ENCODE measurements around the gene KIF22.
"Not testable (repeated sequence)": the region's sequence is repeated elsewhere in the genome, so short reads cannot be mapped to it uniquely, and the experiment has no call there.

Gene KIF22

DNA sequence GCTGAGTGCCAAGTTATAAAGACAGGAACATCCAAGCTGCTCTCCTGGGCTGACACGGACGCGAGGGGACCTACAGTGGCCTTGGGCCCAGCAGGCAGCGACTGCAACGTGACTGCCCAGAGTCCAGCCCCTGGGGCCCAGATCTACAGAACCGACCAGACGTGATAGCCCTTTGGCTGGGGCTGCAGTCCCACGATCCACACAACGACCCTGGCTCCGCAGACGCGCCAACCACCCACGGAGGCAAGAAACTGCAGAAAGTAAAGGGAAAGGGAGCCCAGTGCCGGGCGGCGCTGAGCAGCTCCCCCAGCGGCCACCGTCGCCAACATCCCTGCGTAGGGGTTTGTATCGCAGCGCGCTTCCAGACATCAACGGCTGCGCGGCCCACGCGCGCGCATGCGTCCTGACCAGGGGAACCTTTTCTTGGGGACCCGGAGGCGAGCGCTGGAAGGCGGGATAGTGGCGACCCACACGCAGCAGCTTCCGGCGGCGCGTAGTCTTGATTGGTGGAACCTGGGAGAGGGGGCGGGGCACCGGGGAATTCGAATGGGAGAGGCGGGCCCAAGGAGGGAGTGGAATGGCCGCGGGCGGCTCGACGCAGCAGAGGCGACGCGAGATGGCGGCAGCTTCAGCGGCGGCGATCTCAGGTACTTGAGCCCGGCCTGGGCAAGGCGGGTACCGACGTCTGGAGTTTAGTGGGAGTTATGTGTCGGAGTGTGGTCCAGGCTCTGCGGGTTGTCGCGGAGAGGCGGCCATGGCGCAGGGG lies at the start of gene KIF22:
KIF22 (plus strand) TSS at position 569 of the 766 bp plus-strand sequence; CDS start at position 578, 9 bp downstream.
- DNase-seq (ENCODE audit: low spot score), result peak; percentile 100

DNA sequence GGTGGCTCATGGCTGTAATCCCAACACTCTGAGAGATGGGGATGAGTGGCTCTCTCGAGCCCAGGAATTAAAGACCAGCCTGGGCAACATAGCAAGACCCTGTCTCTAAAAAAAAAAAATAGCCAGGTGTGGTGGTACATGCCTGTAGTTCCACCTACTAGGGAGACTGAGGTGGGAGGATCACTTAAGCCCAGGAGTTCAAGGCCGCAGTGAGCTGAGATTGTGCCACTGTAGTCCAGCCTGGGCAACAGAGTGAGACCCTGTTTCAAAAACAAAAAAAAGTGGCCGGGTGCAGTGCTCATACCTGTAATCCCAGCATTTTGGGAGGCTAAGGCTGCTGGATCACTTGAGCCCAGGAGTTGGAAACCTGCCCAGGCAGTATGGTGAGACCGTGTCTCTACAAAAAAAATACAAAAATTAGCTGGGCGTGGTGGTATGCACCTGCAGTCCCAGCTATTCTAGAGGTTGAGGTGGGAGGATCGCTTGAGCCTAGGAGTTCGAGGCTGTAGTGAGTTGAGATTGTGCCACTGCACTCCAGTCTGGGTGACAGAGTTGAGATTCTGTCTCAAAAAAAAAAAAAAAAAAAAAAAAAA lies 47.8 kb upstream of the KIF22 start:
- DNase-seq (ENCODE audit: low spot score), result no peak

DNA sequence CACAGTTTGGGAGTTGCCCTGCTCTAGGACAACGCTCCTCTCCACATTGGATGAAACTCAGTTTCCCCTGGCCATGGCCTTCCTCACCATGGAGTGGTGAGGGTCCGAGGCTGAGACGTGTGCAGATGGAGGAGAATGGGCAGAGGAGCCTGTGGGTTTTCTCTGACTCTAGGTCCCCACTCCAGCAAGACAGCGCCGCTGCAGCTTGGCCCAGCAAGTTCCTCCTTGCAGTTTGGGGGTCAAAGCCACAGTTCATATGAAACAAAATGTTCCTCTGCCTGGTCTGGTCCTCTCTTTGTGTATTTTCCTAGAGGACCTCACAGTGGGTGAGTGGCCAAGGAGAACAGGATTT lies 47.1 kb upstream of the KIF22 start:
- DNase-seq (ENCODE audit: low spot score), result no peak

DNA sequence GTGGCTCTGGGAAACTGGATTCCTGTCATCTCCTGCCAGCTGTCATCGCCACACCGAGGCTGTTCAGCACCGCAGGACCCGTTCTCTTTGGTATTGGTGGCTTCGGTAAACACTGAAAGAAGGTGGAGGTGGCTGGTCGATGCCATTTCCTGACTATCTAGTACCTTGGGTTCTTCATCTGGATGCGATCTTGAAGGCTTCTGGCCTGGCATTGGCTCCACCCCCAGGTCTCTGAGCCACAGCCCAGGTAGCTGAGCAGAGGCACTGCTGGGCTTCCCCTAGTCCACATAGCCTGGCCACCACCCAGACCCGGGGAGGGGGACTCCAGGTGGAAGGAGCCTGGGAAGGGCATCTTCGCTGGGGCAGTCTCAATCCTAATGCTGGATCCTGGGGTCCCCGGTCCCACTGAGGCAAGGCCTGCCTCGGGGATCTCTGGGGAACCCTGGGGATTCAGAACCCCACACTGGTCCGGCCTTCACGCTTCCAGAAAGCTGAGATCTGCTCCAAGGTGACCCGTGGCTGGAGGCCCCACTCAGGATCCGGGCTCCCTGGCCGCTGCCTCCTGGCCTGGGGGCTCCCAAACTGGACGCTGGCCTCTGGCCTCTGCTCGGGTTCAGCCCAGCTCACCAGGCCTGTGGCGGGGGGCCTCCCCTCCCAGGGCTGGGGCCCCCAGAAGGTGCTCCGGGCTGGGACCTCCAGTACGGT lies 46.6 kb upstream of the KIF22 start:
- no peak for DNase-seq (ENCODE audit: low spot score)

DNA sequence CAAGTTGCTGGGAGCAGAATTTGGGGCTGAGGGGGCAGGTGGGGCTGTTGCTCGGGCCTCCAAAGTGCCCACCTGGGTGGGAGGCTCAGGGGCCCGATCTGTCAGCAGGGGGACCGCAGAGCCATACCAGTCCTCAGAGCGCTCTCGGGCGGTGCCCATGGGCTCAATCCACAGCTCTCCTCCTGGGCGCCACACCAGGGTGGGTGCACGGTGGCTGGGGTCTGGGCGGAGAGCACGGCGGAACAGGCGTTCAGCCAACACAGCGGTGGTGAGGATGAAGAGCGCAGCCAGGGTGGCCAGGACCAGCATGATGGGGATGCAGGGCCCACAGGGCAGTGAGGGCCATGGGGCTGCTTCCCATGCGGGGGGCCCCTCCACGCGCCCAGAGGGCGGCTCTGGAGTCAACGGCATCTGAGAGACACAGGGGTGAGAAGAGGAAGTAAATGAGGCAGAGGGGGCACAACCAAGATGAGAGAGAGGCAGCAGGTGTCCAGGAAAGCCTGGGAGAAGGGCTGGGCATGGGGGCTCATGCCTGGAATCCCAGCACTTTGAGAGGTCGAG lies 45.9 kb upstream of the KIF22 start:
- no peak for DNase-seq (ENCODE audit: low spot score)

GRCh38 chr16:29745121-29745852 lies 45.3 kb upstream of the KIF22 start:
- DNase-seq (ENCODE audit: low spot score), result no peak

GRCh38 chr16:29745853-29746345 lies 44.7 kb upstream of the KIF22 start, which contains the start of gene C16orf54:
Gene C16orf54 (minus strand): TSS chr16:29745990. CDS start chr16:29744951, 1,039 bp downstream.
- DNase-seq (ENCODE audit: low spot score), result no peak

DNA sequence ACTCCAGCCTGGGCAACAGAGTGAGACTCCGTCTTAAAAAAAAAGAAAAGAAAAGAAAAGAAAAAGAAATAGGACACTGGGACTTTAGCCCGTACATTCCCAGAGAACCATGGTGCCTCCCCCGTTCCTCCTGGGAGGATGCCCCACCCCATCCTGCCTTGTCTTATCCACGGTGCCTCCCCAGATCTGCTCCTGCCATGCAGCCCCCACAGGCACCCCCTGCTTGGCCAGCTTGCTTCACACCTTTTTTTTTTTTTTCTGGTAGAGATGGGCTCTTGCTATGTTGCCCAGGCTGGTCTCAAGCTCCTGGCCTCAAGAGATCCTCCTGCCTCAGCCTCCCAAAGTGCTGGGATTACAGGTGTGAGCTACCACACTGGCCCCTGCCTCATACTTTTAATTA lies 44.0 kb upstream of the KIF22 start:
- DNase-seq (ENCODE audit: low spot score), result not testable (repeated sequence)

DNA sequence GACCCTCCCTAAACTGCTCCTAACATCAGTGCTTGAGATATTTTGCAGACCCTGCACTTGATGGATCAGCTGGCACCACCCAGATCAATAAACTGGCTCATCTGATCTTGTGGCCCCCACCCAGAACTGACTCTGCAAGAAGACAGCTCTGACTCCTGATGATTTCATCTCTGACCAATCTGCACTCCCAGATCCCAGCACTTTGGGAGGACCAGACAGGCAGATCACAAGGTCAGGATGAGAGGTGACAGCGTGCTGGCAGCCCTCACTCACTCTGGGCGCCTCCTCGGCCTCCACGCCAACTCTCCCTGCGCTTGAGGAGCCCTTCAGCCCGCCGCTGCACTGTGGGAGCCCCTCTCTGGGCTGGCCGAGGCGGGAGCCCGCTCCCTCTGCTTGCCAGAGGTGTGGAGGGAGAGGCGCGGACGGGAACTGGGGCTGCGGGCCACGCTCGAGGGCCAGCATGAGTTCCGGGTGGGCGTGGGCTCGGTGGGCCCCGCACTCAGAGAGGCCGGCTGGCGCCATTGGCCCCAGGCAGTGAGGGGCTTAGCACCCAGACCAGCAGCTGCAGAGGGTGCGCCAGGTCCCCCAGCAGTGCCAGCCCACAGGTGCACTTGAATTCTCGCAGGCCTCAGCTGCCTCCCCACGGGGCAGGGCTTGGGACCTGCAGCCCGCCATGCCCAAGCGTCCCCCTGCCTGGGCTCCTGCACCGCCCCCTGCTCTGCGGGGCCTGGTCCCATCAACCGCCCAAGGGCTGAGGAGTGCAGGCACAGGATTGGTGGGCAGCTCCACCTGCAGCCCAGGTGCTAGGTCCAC lies 42.4 kb upstream of the KIF22 start:
- no peak for DNase-seq (ENCODE audit: low spot score)

GRCh38 chr16:29748760-29749149 lies 41.8 kb upstream of the KIF22 start:
- DNase-seq (ENCODE audit: low spot score), result not testable (repeated sequence)

- DNase-seq (ENCODE audit: low spot score), result no peak
Observed at GRCh38 chr16:29753516-29753915, 37.0 kb upstream of the KIF22 start.

DNA sequence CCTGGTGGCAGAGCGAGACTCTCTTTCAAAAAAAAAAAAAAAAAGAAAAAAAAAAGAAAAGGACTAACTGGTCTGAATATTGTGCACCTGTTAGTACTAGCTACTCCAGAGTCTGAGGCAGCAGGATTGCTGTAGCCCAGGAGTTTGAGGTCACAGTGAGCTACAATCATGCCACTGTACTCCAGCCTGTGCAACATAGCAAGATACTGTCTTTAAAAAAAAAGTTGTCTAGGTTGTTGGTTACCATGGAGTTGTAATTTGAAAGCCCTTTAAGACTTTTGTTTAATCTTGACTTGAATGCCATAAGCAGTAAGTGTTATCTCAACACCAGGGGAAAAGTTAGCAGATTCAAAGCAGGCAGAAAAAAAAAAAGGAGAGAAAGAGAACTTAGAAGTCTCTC lies 33.9 kb upstream of the KIF22 start:
- DNase-seq (ENCODE audit: low spot score), result no peak

DNA sequence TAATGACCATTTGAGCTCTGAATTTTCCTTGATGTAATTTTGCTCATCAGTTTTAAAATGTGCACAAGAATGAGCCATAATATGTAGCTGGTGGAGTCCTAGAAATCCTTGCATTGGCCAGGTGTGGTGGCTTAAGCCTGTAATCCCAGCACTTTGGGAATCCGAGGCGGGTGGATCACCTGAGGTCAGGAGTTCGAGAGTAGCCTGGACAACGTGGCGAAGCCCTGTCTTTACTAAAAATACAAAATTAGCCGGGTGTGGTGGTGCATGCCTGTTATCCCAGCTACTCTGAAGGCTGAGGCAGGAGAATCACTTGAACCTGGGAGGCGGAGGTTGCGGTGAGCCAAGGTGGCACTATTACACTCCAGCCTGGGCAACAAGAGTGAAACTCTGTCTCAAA lies 33.5 kb upstream of the KIF22 start:
- not testable (repeated sequence) for DNase-seq (ENCODE audit: low spot score)

- no peak for DNase-seq (ENCODE audit: low spot score)
Observed at GRCh38 chr16:29757950-29758466, 32.5 kb upstream of the KIF22 start.

DNA sequence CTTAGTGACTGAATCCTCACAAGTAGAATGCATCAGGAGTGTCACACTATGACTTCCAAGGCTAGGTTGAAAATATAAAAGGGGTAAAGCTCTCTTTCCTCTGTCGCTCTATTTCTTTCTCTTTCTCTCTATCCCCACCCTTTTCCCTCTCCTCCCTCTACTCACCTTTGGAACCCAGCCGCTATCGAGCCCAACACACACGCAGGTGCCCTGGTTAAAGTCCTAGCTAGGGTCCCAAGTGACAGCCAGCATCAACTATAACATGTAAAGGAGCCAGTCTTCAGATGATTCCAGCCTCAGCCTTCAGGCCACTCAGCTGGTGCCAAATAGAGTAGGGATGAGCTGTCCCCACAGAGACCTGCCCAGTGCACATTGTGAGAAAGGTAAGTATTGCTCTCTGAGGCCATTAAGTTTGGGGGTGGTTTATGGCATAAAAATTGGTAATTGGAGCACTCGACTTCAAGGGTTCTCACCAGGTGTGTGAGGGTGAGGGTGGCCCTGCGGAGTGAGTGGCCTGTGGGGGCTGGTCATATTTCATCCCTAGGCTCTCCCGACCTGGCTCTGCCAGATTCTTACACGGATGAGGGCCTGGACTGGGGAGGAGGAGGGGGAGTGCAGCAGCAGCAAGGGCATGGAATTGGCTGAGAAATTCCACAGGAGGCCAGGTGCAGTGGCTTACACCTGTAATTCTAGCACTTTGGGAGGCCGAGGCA lies 29.8 kb upstream of the KIF22 start:
- no peak for DNase-seq (ENCODE audit: low spot score)

GRCh38 chr16:29761280-29761651 lies 29.3 kb upstream of the KIF22 start:
- not testable (repeated sequence) for DNase-seq (ENCODE audit: low spot score)

DNA sequence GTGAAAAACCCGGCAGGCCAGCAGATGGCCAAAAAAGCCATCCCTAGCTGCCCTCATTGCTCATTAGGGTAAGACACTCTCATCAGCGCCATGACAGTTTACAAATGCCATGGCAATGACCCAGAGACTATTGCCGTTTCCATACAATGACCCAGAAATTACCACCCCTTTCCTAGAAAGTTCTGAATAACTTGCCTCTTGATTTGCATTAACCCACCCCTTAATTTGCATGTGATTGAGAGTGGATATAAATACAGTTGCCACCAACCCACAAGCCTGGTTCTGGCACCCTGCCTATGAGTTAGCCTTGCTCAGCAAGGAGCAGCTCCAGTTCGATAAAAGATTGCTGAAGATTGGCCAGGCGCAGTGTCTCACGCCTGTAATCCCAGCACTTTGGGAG lies 28.7 kb upstream of the KIF22 start:
- DNase-seq (ENCODE audit: low spot score), result no peak

- no peak for DNase-seq (ENCODE audit: low spot score)
Observed at GRCh38 chr16:29763326-29763725, 27.2 kb upstream of the KIF22 start.

- no peak for DNase-seq (ENCODE audit: low spot score)
Observed at GRCh38 chr16:29765167-29766032, 25.2 kb upstream of the KIF22 start.

Measured in COLO829 (cell line).